ENCODE data around the gene SPSB1. TPM values are rescaled to one million over a fixed set of nuclear protein-coding genes. Genes with fewer than 3 reads are reported as not detected.
"Not testable (repeated sequence)": the region's sequence is repeated elsewhere in the genome, so short reads cannot be mapped to it uniquely, and the experiment has no call there.

SPSB1 gene
- total RNA-seq, 1 donor from 2014 or later: 17.6 TPM

- Histone ChIP-seq H3K4me1 (peaks cover 63% of the 10 kb centered on the region), H3K9me3 (replicated peaks) (no peaks in the 10 kb centered on the region), H3K36me3 (no peaks in the 10 kb centered on the region), H3K27ac (replicated peaks) (no peak overlapping the region), H3K27me3 (ENCODE audit: low read depth) (no peaks in the 10 kb centered on the region), H3K4me3 (no peak overlapping the region)
- no peak for TF ChIP-seq CTCF (IDR thresholded peaks at IDR 0.05; ENCODE audit: borderline replicate concordance)
- intact Hi-C loops (cut with micrococcal nuclease): no loop called here
- no peak for DNase-seq
Measured at GRCh38 chr1:9298282-9298681, 5.6 kb downstream of the SPSB1 start.

GRCh38 chr1:9299571-9300541 is 7.2 kb downstream of the SPSB1 start:
- intact Hi-C loops (cut with micrococcal nuclease); H3K36me3 ChIP-seq; H3K27me3 ChIP-seq (ENCODE audit: low read depth); H3K9me3 ChIP-seq (replicated peaks); H3K4me3 ChIP-seq; H3K27ac ChIP-seq (replicated peaks); DNase-seq: not testable (repeated sequence)
- peaks cover 63% of the 10 kb centered on the region for H3K4me1 ChIP-seq

DNA sequence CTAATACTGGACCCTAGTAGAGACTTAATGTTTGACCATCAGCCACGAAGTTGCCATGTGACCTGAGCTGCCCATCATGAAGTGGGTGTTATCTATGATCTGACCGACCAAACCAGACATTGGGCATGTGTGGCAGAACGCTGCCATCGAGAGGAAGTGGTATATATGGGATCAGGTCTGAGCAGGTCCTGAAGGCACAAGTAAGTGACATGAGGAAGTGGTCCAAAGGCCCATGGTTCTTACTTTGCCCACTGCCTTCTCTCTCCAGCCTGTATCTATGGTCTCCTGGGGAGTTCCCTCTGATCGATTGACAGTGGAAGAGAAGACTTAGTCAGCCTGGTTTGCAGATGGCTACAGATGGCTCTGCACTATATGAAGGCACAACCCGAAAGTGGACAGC is 7.9 kb downstream of the SPSB1 start:
- TF ChIP-seq CTCF (IDR thresholded peaks at IDR 0.05; ENCODE audit: borderline replicate concordance): no peak
- no peak overlapping the region for H3K4me3 ChIP-seq
- H3K4me1 ChIP-seq: peaks cover 60% of the 10 kb centered on the region
- H3K27ac ChIP-seq (replicated peaks): no peak overlapping the region
- DNase-seq: no peak
- no peaks in the 10 kb centered on the region for H3K36me3 ChIP-seq
- no peaks in the 10 kb centered on the region for H3K27me3 ChIP-seq (ENCODE audit: low read depth)
- intact Hi-C loops (cut with micrococcal nuclease): no loop called here
- H3K9me3 ChIP-seq (replicated peaks): no peaks in the 10 kb centered on the region

- no peaks in the 10 kb centered on the region for H3K27me3 ChIP-seq (ENCODE audit: low read depth)
- intact Hi-C loops (cut with micrococcal nuclease): no loop called here
- H3K36me3 ChIP-seq: no peaks in the 10 kb centered on the region
- peak; percentile 47 for DNase-seq
- peak overlapping the region; percentile 19 for H3K4me3 ChIP-seq
- no peak for TF ChIP-seq CTCF (IDR thresholded peaks at IDR 0.05; ENCODE audit: borderline replicate concordance)
- no peaks in the 10 kb centered on the region for H3K9me3 ChIP-seq (replicated peaks)
- peaks cover 58% of the 10 kb centered on the region for H3K4me1 ChIP-seq
- H3K27ac ChIP-seq (replicated peaks): peak overlapping the region; percentile 63
Measured at GRCh38 chr1:9302745-9303524, 10.2 kb downstream of the SPSB1 start.

- Histone ChIP-seq H3K4me3 (no peak overlapping the region), H3K36me3 (no peaks in the 10 kb centered on the region), H3K4me1 (peaks cover 58% of the 10 kb centered on the region), H3K27ac (replicated peaks) (peak overlapping the region; percentile 63), H3K9me3 (replicated peaks) (no peaks in the 10 kb centered on the region), H3K27me3 (ENCODE audit: low read depth) (no peaks in the 10 kb centered on the region)
- no peak for TF ChIP-seq CTCF (IDR thresholded peaks at IDR 0.05; ENCODE audit: borderline replicate concordance)
- intact Hi-C loops (cut with micrococcal nuclease): no loop called here
- DNase-seq: no peak
Measured at GRCh38 chr1:9303916-9304315, 11.2 kb downstream of the SPSB1 start.
